GM23338 (cell line): ENCODE measurements around the gene CSPG4. TPM values are rescaled to one million over a fixed set of nuclear protein-coding genes. Genes with fewer than 3 reads are reported as not detected.

Experiments
- ATAC-seq: fragments of 200-7000 bp; cut with Tn5 transposase; 3 replicates; pipeline ENCODE4 v1.9.1; 2020
- DNase-seq: peaks from one replicate; pipeline ENCODE4 v3.0.0-alpha.2; 2015; ENCODE audit warnings: low spot score
- H2AFZ ChIP-seq: fragments of 200-600 bp; sonication (generic); 2 replicates; pipeline ENCODE4 v1.8.0; 2016; ENCODE audit warnings: antibody characterized with exemption, mild to moderate bottlenecking, moderate library complexity
- H3F3A ChIP-seq: fragments of 200-600 bp; sonication (generic); replicated peaks from 2 replicates; pipeline ENCODE4 v1.8.0; 2017; ENCODE audit warnings: antibody characterized with exemption, mixed run types, low read depth
- H3K27ac ChIP-seq: fragments of 200-600 bp; sonication (generic); 2 replicates; pipeline ENCODE4 v1.6.1; 2016; ENCODE audit warnings: low read depth
- H3K27me3 ChIP-seq: fragments of 200-600 bp; sonication (generic); 2 replicates; pipeline ENCODE4 v1.8.0; 2016; ENCODE audit warnings: mild to moderate bottlenecking, mixed run types, moderate library complexity; ENCODE audit not compliant: insufficient read depth
- H3K36me3 ChIP-seq: fragments of 200-600 bp; sonication (generic); 2 replicates; pipeline ENCODE4 v1.8.0; 2016; ENCODE audit warnings: mild to moderate bottlenecking; ENCODE audit not compliant: insufficient read depth
- H3K4me1 ChIP-seq: fragments of 200-600 bp; sonication (generic); 2 replicates; pipeline ENCODE4 v1.8.0; 2016; ENCODE audit warnings: mild to moderate bottlenecking, moderate library complexity; ENCODE audit not compliant: insufficient read depth
- H3K4me2 ChIP-seq: fragments of 200-600 bp; sonication (generic); 2 replicates; pipeline ENCODE4 v1.7.1; 2017; ENCODE audit warnings: mixed run types
- H3K4me3 ChIP-seq: fragments of 200-600 bp; sonication (generic); 2 replicates; pipeline ENCODE4 v1.6.1; 2016; ENCODE audit warnings: mixed run types
- H3K79me2 ChIP-seq: fragments of 200-600 bp; sonication (generic); replicated peaks from 2 replicates; pipeline ENCODE4 v1.8.0; 2017; ENCODE audit warnings: mild to moderate bottlenecking; ENCODE audit not compliant: insufficient read depth
- H3K9me2 ChIP-seq: fragments of 200-600 bp; sonication (generic); 2 replicates; pipeline ENCODE4 v1.8.0; 2017; ENCODE audit not compliant: insufficient read depth
- H4K20me1 ChIP-seq: fragments of 200-600 bp; sonication (generic); replicated peaks from 2 replicates; pipeline ENCODE4 v1.8.0; 2017; ENCODE audit warnings: mild to moderate bottlenecking; ENCODE audit not compliant: insufficient read depth
- H3K27ac Mint-ChIP-seq: 2 replicates; pipeline ENCODE4 v1.8.0; 2020; ENCODE audit warnings: inconsistent platforms, mild to moderate bottlenecking, moderate library complexity, mixed read lengths
- H3K27me3 Mint-ChIP-seq: 3 replicates; pipeline ENCODE4 v1.8.0; 2022; ENCODE audit warnings: low read depth, mild to moderate bottlenecking, moderate library complexity, mixed read lengths, inconsistent platforms; ENCODE audit not compliant: insufficient read depth, poor library complexity
- H3K36me3 Mint-ChIP-seq: 3 replicates; pipeline ENCODE4 v1.8.0; 2021; ENCODE audit warnings: low read depth, mild to moderate bottlenecking, inconsistent platforms, moderate library complexity, mixed read lengths
- H3K4me1 Mint-ChIP-seq: 3 replicates; pipeline ENCODE4 v1.8.0; 2020; ENCODE audit warnings: mild to moderate bottlenecking, inconsistent platforms, mixed read lengths
- H3K4me3 Mint-ChIP-seq: 3 replicates; pipeline ENCODE4 v1.8.0; 2021; ENCODE audit warnings: moderate library complexity, mild to moderate bottlenecking, inconsistent platforms, mixed read lengths
- H3K9me3 Mint-ChIP-seq: 3 replicates; pipeline ENCODE4 v1.8.0; 2020; ENCODE audit warnings: moderate library complexity, mild to moderate bottlenecking, inconsistent platforms, mixed read lengths
- CREB1 ChIP-seq: fragments of 250-450 bp; sonication (Bioruptor Pico); IDR thresholded peaks from 2 replicates; pipeline ENCODE4 v1.5.0; 2020; ENCODE audit warnings: low read depth, mild to moderate bottlenecking, moderate library complexity
- EZH2 ChIP-seq: fragments of 200-600 bp; sonication (generic); IDR thresholded peaks from one replicate; pipeline ENCODE4 v1.8.0; 2017; ENCODE audit warnings: antibody characterized with exemption, mild to moderate bottlenecking, low read depth; ENCODE audit not compliant: unreplicated experiment
- EZH2phosphoT487 ChIP-seq: fragments of 200-600 bp; sonication (generic); IDR thresholded peaks from one replicate; pipeline ENCODE4 v1.8.1; 2018; ENCODE audit warnings: antibody characterized with exemption; ENCODE audit not compliant: unreplicated experiment
- JUNB ChIP-seq: IDR thresholded peaks from one replicate; pipeline ENCODE4 v1.6.1; 2016; ENCODE audit warnings: antibody characterized with exemption; ENCODE audit not compliant: unreplicated experiment
- NANOG ChIP-seq: IDR thresholded peaks from 2 replicates; pipeline ENCODE4 v1.6.1; 2016; ENCODE audit warnings: antibody characterized with exemption, borderline replicate concordance
- POLR2AphosphoS5 ChIP-seq: IDR thresholded peaks from 2 replicates; pipeline ENCODE4 v1.6.1; 2016; ENCODE audit warnings: antibody characterized with exemption, low read depth
- STAT1 ChIP-seq: IDR thresholded peaks from one replicate; pipeline ENCODE4 v1.6.1; 2016; ENCODE audit warnings: antibody characterized with exemption; ENCODE audit not compliant: unreplicated experiment
- ZNF114 ChIP-seq: fragments of 250-450 bp; sonication (Bioruptor Pico); IDR thresholded peaks from 2 replicates; pipeline ENCODE4 v1.5.0; 2020; ENCODE audit warnings: mild to moderate bottlenecking, moderate library complexity
- ZNF331 ChIP-seq: fragments of 250-450 bp; sonication (Bioruptor Pico); IDR thresholded peaks from 2 replicates; pipeline ENCODE4 v1.5.0; 2020; ENCODE audit warnings: low read depth, mild to moderate bottlenecking, moderate library complexity
- polyA plus RNA-seq: library from polyadenylated mRNA; unstranded; fragments of >200 nt; fragmentation: Nextera tagmentation; extraction: Ambion mirVana; gene quantifications from 2 replicates; pipeline ENCODE4 v1.2.1, GENCODE V29; 2016
- total RNA-seq: library from RNA; depleted of rRNA; stranded (reverse); fragments of >200 nt; shearing (Covaris generic); gene quantifications from 2 replicates; pipeline ENCODE4 v1.2.3, GENCODE V29; 2014
- TF ChIP-seq, protein P1 (sequence below): IDR thresholded peaks from one replicate; pipeline ENCODE4 v1.6.1; 2018; ENCODE audit warnings: antibody characterized with exemption; ENCODE audit not compliant: unreplicated experiment
- TF ChIP-seq, protein P2 (sequence below), 2 experiments: fragments of 200-600 bp in 1 of 2; sonication (generic) in 1 of 2; conservative IDR thresholded peaks; 2 replicates each; pipeline versions ENCODE4 v1.5.1 to v1.6.1; 2016 to 2017; ENCODE audit warnings: antibody characterized with exemption in 2 of 2, low read depth in 2 of 2, mild to moderate bottlenecking in 2 of 2, moderate library complexity in 1 of 2
- TF ChIP-seq, protein P3 (sequence below): IDR thresholded peaks from 2 replicates; pipeline ENCODE4 v1.6.1; 2016; ENCODE audit warnings: antibody characterized with exemption
- TF ChIP-seq, protein P4 (sequence below): fragments of 250-450 bp; sonication (Bioruptor Pico); IDR thresholded peaks from 2 replicates; pipeline ENCODE4 v1.5.0; 2020; ENCODE audit warnings: mild to moderate bottlenecking, moderate library complexity

CSPG4 gene
- total and polyA plus RNA-seq, 2 experiments from 2014 or later: 0.27 to 4.0 TPM

DNA sequence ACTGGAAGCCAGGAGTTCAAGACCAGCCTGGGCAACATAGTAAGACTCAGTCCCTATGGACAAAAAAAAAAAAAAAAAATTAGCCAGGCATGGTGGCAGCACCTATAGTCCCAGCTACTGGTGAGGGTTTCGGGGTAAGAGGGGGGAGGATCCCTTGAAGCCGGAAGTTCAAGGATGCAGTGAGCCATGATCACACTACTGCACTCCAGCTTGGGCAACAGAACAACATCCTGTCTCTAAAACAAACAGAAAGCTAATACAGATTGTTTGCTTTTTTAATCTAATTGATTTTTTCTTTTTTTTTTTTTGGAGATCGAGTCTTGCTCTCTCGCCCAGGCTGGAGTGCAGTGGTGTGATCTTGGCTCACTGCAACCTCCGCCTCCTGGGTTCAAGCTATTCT, 71.0 kb downstream of the CSPG4 start:
- TF ChIP-seq, protein P1, sequence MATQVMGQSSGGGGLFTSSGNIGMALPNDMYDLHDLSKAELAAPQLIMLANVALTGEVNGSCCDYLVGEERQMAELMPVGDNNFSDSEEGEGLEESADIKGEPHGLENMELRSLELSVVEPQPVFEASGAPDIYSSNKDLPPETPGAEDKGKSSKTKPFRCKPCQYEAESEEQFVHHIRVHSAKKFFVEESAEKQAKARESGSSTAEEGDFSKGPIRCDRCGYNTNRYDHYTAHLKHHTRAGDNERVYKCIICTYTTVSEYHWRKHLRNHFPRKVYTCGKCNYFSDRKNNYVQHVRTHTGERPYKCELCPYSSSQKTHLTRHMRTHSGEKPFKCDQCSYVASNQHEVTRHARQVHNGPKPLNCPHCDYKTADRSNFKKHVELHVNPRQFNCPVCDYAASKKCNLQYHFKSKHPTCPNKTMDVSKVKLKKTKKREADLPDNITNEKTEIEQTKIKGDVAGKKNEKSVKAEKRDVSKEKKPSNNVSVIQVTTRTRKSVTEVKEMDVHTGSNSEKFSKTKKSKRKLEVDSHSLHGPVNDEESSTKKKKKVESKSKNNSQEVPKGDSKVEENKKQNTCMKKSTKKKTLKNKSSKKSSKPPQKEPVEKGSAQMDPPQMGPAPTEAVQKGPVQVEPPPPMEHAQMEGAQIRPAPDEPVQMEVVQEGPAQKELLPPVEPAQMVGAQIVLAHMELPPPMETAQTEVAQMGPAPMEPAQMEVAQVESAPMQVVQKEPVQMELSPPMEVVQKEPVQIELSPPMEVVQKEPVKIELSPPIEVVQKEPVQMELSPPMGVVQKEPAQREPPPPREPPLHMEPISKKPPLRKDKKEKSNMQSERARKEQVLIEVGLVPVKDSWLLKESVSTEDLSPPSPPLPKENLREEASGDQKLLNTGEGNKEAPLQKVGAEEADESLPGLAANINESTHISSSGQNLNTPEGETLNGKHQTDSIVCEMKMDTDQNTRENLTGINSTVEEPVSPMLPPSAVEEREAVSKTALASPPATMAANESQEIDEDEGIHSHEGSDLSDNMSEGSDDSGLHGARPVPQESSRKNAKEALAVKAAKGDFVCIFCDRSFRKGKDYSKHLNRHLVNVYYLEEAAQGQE: no peak
- TF ChIP-seq STAT1: no peak
- no peak for TF ChIP-seq ZNF331 (CRISPR knock-in tag)
- no peak for TF ChIP-seq EZH2
- TF ChIP-seq NANOG: no peak
- no peak for TF ChIP-seq POLR2AphosphoS5
- TF ChIP-seq JUNB: no peak
- TF ChIP-seq, protein P2, sequence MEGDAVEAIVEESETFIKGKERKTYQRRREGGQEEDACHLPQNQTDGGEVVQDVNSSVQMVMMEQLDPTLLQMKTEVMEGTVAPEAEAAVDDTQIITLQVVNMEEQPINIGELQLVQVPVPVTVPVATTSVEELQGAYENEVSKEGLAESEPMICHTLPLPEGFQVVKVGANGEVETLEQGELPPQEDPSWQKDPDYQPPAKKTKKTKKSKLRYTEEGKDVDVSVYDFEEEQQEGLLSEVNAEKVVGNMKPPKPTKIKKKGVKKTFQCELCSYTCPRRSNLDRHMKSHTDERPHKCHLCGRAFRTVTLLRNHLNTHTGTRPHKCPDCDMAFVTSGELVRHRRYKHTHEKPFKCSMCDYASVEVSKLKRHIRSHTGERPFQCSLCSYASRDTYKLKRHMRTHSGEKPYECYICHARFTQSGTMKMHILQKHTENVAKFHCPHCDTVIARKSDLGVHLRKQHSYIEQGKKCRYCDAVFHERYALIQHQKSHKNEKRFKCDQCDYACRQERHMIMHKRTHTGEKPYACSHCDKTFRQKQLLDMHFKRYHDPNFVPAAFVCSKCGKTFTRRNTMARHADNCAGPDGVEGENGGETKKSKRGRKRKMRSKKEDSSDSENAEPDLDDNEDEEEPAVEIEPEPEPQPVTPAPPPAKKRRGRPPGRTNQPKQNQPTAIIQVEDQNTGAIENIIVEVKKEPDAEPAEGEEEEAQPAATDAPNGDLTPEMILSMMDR (conservative IDR thresholded peaks at IDR 0.05; ENCODE audit: low read depth in 2 of 2): no peak
- no peak for TF ChIP-seq CREB1 (CRISPR knock-in tag)
- TF ChIP-seq ZNF114 (CRISPR knock-in tag): no peak
- TF ChIP-seq EZH2phosphoT487: no peak
- TF ChIP-seq, protein P3, sequence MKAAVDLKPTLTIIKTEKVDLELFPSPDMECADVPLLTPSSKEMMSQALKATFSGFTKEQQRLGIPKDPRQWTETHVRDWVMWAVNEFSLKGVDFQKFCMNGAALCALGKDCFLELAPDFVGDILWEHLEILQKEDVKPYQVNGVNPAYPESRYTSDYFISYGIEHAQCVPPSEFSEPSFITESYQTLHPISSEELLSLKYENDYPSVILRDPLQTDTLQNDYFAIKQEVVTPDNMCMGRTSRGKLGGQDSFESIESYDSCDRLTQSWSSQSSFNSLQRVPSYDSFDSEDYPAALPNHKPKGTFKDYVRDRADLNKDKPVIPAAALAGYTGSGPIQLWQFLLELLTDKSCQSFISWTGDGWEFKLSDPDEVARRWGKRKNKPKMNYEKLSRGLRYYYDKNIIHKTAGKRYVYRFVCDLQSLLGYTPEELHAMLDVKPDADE: no peak
- TF ChIP-seq, protein P4, sequence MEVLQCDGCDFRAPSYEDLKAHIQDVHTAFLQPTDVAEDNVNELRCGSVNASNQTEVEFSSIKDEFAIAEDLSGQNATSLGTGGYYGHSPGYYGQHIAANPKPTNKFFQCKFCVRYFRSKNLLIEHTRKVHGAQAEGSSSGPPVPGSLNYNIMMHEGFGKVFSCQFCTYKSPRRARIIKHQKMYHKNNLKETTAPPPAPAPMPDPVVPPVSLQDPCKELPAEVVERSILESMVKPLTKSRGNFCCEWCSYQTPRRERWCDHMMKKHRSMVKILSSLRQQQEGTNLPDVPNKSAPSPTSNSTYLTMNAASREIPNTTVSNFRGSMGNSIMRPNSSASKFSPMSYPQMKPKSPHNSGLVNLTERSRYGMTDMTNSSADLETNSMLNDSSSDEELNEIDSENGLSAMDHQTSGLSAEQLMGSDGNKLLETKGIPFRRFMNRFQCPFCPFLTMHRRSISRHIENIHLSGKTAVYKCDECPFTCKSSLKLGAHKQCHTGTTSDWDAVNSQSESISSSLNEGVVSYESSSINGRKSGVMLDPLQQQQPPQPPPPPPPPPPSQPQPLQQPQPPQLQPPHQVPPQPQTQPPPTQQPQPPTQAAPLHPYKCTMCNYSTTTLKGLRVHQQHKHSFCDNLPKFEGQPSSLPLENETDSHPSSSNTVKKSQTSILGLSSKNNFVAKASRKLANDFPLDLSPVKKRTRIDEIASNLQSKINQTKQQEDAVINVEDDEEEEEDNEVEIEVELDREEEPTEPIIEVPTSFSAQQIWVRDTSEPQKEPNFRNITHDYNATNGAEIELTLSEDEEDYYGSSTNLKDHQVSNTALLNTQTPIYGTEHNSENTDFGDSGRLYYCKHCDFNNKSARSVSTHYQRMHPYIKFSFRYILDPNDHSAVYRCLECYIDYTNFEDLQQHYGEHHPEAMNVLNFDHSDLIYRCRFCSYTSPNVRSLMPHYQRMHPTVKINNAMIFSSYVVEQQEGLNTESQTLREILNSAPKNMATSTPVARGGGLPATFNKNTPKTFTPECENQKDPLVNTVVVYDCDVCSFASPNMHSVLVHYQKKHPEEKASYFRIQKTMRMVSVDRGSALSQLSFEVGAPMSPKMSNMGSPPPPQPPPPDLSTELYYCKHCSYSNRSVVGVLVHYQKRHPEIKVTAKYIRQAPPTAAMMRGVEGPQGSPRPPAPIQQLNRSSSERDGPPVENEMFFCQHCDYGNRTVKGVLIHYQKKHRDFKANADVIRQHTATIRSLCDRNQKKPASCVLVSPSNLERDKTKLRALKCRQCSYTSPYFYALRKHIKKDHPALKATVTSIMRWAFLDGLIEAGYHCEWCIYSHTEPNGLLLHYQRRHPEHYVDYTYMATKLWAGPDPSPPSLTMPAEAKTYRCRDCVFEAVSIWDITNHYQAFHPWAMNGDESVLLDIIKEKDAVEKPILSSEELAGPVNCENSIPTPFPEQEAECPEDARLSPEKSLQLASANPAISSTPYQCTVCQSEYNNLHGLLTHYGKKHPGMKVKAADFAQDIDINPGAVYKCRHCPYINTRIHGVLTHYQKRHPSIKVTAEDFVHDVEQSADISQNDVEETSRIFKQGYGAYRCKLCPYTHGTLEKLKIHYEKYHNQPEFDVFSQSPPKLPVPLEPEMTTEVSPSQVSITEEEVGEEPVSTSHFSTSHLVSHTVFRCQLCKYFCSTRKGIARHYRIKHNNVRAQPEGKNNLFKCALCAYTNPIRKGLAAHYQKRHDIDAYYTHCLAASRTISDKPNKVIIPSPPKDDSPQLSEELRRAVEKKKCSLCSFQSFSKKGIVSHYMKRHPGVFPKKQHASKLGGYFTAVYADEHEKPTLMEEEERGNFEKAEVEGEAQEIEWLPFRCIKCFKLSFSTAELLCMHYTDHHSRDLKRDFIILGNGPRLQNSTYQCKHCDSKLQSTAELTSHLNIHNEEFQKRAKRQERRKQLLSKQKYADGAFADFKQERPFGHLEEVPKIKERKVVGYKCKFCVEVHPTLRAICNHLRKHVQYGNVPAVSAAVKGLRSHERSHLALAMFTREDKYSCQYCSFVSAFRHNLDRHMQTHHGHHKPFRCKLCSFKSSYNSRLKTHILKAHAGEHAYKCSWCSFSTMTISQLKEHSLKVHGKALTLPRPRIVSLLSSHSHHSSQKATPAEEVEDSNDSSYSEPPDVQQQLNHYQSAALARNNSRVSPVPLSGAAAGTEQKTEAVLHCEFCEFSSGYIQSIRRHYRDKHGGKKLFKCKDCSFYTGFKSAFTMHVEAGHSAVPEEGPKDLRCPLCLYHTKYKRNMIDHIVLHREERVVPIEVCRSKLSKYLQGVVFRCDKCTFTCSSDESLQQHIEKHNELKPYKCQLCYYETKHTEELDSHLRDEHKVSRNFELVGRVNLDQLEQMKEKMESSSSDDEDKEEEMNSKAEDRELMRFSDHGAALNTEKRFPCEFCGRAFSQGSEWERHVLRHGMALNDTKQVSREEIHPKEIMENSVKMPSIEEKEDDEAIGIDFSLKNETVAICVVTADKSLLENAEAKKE (CRISPR knock-in tag): no peak
- no peak overlapping the region for H3K27ac Mint-ChIP-seq
- H3K36me3 Mint-ChIP-seq: peaks cover 14% of the 10 kb centered on the region

More for the DNA sequence above, 71.0 kb downstream of the CSPG4 start:
- DNase-seq (no peak), ATAC-seq (no peak)
- Histone ChIP-seq H3K9me2 (no peaks in the 10 kb centered on the region), H3K4me3 (no peak overlapping the region), H4K20me1 (peaks cover 26% of the 10 kb centered on the region), H3K36me3 (no peaks in the 10 kb centered on the region), H2AFZ (no peak overlapping the region), H3K4me2 (no peak overlapping the region), H3K79me2 (peaks cover 34% of the 10 kb centered on the region), H3F3A (peaks cover 30% of the 10 kb centered on the region), H3K27ac (no peak overlapping the region), H3K27me3 (peaks cover 11% of the 10 kb centered on the region), H3K4me1 (peaks cover 25% of the 10 kb centered on the region)
- H3K4me1 Mint-ChIP-seq: peaks cover 31% of the 10 kb centered on the region
- no peaks in the 10 kb centered on the region; the same call in 1 of the 3 replicates for H3K9me3 Mint-ChIP-seq
- peaks cover 26% of the 10 kb centered on the region for H3K27me3 Mint-ChIP-seq
- no peak overlapping the region for H3K4me3 Mint-ChIP-seq
